ENCODE results near the gene COL23A1.

Gene COL23A1

DNA sequence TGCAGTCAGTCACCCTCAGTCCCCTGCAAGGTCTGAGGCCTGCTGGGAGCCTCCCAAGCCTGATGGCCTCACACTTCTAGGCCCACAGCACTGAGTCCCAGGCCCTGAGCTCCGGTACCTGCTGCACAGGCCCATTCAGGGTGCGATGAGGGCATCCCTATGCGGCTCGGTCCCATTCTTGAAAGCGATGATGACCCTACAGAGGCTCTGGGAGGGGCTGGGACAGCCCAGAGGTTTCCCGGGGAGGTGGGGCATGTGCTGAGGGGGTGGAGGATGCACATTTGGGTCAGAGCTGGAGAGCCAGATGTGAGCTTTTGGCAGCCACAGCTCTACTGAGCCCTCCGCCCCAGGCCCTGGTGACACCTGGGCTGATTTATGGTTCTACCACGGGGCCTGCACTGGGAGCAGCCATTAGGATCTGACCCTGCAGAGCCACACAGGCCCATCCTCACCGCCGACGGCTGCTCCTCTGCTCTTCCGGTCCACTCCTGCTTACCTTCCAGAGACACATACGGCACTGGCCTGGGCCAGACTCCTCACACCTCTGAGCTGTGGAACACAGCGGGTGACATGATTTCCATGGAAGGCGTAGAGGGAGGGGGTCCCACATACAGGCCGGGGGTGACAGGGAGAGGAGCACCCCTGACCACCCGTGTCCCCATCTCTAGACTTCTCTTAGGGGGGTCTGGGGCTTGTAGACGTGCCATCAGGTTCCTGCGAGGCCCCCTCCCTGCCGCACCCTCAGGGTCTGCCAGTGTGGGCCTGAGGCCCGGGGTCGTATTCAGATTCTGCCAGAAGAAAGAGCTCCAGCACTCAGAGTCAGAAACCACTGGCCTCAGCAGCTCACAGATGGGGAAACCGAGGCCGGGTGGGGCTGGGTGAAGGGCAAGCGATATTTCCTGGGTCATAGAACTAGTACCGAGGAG is 53.4 kb downstream of the COL23A1 start:
- DNase-seq (ENCODE audit: extremely low read depth, low read depth), result no peak
- no peak overlapping the region for H3K4me3 ChIP-seq (replicated peaks; ENCODE audit: low read depth, low read length)
- TF ChIP-seq, protein P1, sequence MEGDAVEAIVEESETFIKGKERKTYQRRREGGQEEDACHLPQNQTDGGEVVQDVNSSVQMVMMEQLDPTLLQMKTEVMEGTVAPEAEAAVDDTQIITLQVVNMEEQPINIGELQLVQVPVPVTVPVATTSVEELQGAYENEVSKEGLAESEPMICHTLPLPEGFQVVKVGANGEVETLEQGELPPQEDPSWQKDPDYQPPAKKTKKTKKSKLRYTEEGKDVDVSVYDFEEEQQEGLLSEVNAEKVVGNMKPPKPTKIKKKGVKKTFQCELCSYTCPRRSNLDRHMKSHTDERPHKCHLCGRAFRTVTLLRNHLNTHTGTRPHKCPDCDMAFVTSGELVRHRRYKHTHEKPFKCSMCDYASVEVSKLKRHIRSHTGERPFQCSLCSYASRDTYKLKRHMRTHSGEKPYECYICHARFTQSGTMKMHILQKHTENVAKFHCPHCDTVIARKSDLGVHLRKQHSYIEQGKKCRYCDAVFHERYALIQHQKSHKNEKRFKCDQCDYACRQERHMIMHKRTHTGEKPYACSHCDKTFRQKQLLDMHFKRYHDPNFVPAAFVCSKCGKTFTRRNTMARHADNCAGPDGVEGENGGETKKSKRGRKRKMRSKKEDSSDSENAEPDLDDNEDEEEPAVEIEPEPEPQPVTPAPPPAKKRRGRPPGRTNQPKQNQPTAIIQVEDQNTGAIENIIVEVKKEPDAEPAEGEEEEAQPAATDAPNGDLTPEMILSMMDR (IDR thresholded peaks at IDR 0.05; ENCODE audit: low read depth, low read length, missing control alignments), result no peak

DNA sequence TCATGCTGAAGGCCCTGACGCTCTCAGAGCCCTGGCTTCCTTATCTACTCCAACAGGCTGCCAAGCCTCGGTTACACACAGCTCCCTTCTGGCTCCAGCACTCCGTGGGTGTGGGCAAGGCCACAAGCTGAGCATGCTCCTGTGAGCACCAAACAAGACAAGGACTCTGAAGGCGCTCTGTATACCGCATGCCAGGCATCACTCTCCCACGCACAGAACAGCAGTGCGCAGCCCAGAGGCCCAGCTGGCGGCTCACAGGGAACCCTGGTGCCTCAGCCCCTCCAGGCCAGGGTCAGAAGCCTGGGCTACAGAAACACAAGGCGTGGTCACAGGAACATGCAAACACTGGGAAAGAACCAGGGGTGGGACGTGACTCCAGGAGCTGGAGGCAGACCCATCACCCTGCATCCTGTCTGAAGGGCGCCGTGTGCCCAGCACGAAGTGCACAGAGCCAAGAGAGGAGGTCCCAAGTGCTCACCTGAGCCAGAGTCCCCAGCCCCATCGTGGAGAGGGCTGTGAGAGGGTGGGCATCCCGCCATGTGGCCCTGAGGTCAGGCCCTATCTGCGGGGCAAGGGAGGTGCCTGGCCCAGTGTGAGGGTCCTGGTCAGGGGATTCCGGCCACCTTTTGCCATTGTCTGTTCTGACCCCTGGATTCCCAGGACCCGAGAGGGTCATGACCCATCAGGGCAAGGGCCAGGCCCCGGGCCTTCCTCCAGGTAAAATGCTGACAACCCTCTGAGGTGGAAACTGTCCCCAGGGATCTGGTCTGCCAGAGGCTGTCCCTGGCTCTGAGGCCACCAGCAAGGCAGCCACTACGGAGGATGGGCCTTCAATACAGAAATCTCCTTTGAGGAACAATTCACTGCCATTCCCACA is 54.7 kb downstream of the COL23A1 start:
- no peak overlapping the region for H3K4me3 ChIP-seq (replicated peaks; ENCODE audit: low read depth, low read length)
- TF ChIP-seq, protein P1 (IDR thresholded peaks at IDR 0.05; ENCODE audit: low read depth, low read length, missing control alignments), result no peak
- DNase-seq (ENCODE audit: extremely low read depth, low read depth), result no peak

DNA sequence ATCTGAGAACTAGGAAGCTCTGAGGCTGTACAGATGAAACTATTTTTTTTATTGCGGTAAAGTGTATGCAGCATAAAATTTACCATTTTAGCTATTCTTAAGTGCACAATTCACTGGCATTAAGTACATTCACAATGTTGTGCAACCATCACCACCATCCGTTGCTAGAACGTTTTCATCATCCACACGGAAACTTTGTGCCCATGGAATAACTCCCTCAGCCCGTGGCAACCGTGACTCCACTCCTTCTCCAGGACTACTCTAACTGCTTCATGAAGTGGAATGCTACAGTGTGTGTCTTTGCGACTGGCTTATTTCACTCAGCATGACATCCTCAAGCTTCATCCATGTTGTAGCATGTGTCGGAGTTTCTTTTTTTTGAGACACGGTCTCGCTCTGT is 57.1 kb downstream of the COL23A1 start:
- DNase-seq (ENCODE audit: extremely low read depth, low read depth), result no peak
- TF ChIP-seq, protein P1 (IDR thresholded peaks at IDR 0.05; ENCODE audit: low read depth, low read length, missing control alignments), result no peak
- H3K4me3 ChIP-seq (replicated peaks; ENCODE audit: low read depth, low read length), result no peak overlapping the region

DNA sequence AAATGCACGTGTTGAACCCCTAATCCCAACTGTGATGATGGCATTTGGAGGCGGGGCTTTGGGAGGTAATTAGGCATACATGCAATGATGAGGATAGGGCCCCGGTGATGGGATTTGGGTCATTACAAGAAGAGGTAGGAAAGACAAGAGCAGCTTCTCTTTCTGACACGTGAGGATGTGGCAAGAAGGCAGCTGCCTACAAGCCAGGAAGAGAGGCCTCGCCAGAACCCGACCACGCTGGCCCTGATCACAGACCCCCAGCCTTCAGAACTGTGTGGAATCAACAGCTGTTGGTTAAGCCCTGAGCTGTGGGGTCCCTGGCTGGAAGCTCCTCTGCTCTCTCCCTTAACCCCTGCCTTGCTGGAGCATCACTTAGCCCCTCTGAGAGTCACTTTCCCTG is 57.5 kb downstream of the COL23A1 start:
- TF ChIP-seq, protein P1 (IDR thresholded peaks at IDR 0.05; ENCODE audit: low read depth, low read length, missing control alignments), result no peak
- H3K4me3 ChIP-seq (replicated peaks; ENCODE audit: low read depth, low read length), result no peak overlapping the region
- no peak for DNase-seq (ENCODE audit: extremely low read depth, low read depth)

DNA sequence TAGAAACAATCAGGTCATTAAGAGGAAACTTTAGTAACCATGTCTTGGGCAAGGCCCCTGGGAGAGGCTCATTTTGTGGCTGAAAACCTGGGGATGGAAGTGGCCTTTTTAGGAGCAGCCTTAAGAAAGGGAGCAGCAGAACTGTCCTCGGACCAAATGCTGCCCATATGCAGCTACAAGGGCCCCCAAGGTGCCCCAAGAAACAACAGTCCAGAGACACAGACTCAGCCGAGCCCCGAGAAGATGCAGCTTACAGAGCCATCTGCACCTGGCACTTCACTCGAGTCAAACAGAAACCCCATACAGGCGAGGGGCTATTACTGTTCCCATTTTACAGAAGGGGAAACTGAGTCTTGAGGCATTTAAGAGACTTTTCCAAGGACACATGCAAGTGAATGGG is 58.0 kb downstream of the COL23A1 start:
- TF ChIP-seq, protein P1 (IDR thresholded peaks at IDR 0.05; ENCODE audit: low read depth, low read length, missing control alignments), result no peak
- H3K4me3 ChIP-seq (replicated peaks; ENCODE audit: low read depth, low read length), result no peak overlapping the region
- no peak for DNase-seq (ENCODE audit: extremely low read depth, low read depth)

DNA sequence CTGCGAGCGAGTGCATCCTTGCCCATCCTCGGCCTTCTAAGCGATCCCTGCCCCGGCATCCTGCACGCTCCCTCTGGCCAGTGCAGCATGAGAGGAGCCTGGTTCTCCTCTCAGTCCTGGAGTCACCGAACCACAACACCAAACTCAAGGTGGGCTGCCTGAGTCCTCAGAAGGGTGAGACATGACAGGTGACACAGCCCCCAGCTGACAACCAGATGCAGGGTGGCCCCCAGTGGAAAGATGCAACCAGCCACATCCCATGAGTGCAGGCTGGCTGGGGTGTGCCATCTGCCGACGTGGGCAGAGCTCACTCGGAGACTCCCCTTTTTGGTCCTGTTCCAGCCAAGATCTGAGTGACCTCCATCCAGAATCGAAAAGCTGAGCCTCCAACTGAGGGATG is 58.4 kb downstream of the COL23A1 start:
- H3K4me3 ChIP-seq (replicated peaks; ENCODE audit: low read depth, low read length), result no peak overlapping the region
- DNase-seq (ENCODE audit: extremely low read depth, low read depth), result no peak
- TF ChIP-seq, protein P1 (IDR thresholded peaks at IDR 0.05; ENCODE audit: low read depth, low read length, missing control alignments), result no peak
